ENCODE results near the gene RING1. TPM values are rescaled to one million over a fixed set of nuclear protein-coding genes. Genes with fewer than 3 reads are reported as not detected.
A peak's percentile ranks its signal among the peaks of the same experiment; 100 is the strongest.

RING1 gene
- total RNA-seq, 2 donors from 2014 or later: 7.5 to 13.9 TPM

DNA sequence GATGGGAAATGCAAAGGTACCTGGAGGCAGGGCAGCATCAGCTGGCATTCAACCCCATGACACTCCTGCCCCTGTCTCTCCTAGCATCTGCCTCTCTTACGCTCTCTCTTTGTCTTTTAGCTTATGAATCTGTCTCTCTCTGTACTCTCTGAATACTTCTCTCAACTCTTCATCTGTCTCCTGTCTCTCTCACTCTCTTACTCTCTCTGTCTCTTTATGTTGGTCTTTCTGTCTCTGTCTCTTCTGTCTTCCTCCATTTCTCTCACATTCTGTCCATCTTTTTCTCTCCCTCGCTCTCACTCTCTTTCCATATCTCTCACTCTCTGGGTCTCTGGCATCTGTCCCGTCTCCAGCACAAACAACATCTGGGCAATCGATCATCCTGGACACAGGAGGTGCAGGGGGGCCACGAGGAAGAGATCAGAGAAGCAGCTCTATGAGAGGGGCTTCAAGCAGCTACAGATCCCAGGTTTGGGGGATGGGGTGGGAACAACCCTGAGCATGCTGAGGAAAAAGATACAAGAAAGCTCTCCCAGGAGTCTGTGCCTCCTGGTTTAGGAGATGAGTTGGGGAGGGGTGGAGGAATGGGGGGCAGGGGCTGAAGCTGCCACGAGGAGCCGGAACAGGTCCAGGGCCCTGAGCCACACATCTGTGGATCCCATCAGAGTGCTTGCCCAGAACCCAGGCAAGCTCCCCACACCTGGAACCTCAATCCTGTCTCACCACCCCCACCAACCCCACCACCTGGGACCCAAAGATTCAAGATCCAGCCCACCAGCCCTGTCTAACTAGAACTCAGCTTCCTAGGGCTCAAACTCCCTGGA, 18.5 kb upstream of the RING1 start:
- Histone ChIP-seq H3K27ac (no peak overlapping the region), H3K27me3 (no peaks in the 10 kb centered on the region), H3K4me3 (no peak overlapping the region), H3K9me3 (no peaks in the 10 kb centered on the region), H3K36me3 (peaks cover 3% of the 10 kb centered on the region), H3K4me1 (peaks cover 0 to 24% of the 10 kb centered on the region in 2 donors)
- no peak for DNase-seq (ENCODE audit: low spot score)
- TF ChIP-seq, protein P1, sequence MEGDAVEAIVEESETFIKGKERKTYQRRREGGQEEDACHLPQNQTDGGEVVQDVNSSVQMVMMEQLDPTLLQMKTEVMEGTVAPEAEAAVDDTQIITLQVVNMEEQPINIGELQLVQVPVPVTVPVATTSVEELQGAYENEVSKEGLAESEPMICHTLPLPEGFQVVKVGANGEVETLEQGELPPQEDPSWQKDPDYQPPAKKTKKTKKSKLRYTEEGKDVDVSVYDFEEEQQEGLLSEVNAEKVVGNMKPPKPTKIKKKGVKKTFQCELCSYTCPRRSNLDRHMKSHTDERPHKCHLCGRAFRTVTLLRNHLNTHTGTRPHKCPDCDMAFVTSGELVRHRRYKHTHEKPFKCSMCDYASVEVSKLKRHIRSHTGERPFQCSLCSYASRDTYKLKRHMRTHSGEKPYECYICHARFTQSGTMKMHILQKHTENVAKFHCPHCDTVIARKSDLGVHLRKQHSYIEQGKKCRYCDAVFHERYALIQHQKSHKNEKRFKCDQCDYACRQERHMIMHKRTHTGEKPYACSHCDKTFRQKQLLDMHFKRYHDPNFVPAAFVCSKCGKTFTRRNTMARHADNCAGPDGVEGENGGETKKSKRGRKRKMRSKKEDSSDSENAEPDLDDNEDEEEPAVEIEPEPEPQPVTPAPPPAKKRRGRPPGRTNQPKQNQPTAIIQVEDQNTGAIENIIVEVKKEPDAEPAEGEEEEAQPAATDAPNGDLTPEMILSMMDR (IDR thresholded peaks at IDR 0.05): no peak

DNA sequence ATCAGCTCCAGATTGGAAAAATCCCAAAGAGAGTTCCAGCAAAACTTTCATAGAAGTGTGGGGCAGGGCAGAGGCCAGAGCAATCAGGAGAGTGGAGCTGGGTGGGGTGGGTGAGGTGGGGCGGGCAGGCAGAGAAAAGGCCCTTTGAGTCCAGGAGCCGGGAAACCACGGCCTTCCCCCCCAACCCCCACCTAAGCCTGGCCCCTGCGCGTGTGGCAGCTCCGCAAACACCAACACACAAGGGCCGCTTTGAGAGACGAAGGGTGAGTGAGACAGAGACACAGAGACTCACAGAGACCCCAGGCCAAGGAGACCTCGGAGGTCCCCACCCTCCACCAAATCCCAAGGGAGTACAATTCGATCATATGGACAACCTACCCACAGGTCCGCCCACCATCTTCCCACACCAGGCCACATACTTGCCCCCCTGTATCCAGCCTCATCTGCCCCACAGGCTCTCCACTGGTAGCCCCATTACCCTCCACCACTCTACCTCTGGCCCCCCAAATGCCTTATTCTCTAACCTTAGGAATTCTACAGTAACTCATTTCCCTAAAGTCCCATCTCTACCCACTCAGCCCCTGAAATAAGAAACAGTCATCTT, 17.7 kb upstream of the RING1 start:
- no peaks in the 10 kb centered on the region for H3K9me3 ChIP-seq
- H3K27me3 ChIP-seq: no peaks in the 10 kb centered on the region
- H3K27ac ChIP-seq: no peak overlapping the region
- TF ChIP-seq, protein P1 (IDR thresholded peaks at IDR 0.05): no peak
- DNase-seq (ENCODE audit: low spot score): no peak
- peaks cover 0 to 24% of the 10 kb centered on the region in 2 donors for H3K4me1 ChIP-seq
- peaks cover 11% of the 10 kb centered on the region for H3K36me3 ChIP-seq
- no peak overlapping the region for H3K4me3 ChIP-seq

DNA sequence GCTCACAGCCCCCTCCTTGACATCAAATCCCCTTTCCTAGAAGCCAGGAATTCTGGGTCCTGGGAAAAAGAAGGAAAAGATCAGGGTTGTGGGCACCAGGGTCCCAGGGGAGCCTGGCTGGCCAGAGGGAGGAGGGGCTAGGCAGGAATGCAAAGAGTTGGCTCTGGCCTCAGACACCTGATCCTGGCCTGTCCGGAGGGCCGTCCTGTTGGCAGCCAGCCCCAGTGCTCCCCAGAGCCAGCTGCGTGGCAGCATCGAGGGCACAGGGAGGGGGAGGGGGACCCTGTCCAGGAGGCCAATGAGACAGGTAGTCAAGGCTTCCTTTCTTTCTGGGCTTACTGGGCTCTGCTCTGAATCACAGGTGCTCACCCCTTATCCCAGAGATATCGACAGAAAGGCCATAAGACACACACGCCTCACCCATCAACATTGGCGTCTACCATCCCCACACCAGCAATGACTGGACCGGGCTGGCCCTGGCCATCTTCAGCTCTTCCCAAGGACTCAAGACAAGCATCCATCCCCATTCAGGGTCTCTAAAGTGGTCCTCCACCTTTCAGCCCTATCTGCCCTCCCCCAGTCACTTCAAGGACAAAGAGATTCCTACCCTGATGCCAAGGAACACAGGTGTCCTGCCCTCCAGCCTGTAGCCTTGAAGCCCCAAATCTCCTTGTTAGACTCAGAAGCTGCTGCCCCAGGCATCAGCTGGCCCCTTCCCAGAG, 16.8 kb upstream of the RING1 start:
- H3K27me3 ChIP-seq: no peaks in the 10 kb centered on the region
- H3K4me1 ChIP-seq: peaks cover 0 to 24% of the 10 kb centered on the region in 2 donors
- H3K36me3 ChIP-seq: peaks cover 20% of the 10 kb centered on the region
- H3K27ac ChIP-seq: no peak overlapping the region
- DNase-seq (ENCODE audit: low spot score): no peak
- H3K4me3 ChIP-seq: no peak overlapping the region
- TF ChIP-seq, protein P1 (IDR thresholded peaks at IDR 0.05): no peak
- no peaks in the 10 kb centered on the region for H3K9me3 ChIP-seq

DNA sequence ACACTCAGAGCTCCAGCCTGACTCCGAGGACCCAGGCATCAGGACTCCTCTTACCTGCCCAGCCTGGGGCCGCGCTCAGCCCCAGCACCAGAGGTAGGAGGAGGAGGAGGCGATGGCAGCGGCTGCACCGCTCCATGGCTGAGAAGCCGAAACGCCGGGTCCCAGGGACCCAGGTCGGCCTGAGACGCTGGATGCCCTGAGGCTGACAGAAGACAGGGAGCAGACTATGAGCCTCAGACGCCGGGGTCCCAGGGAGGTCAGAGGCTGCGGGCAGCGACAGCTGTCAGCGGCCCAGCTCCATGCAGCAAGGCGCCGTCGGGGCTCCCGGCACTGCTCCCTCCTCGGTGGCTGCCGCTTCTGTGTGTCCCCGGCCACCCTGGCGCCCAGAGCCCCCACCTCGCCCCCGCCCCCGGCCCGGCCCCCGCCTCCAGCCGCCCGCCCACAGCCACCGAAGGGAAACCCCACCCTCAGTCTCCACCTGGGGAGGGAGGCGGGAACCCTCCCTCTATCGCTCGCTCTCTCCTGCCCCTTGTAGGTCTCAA, 16.1 kb upstream of the RING1 start, which contains the start of gene COL11A2:
TSS of gene COL11A2 (minus strand) at position 363 of the 542 bp plus-strand sequence. CDS start at position 136, 227 bp downstream.
- H3K4me1 ChIP-seq: peaks cover 0 to 26% of the 10 kb centered on the region in 2 donors
- TF ChIP-seq, protein P1 (IDR thresholded peaks at IDR 0.05): no peak
- H3K4me3 ChIP-seq: peak within 1 kb of the TSS; percentile 18 to 49
- H3K27me3 ChIP-seq: no peaks in the 10 kb centered on the region
- H3K27ac ChIP-seq: peak within 1 kb of the TSS; percentile 25 to 31
- DNase-seq (ENCODE audit: low spot score): no peak
- peaks cover 26% of the 10 kb centered on the region for H3K36me3 ChIP-seq
- H3K9me3 ChIP-seq: no peaks in the 10 kb centered on the region

DNA sequence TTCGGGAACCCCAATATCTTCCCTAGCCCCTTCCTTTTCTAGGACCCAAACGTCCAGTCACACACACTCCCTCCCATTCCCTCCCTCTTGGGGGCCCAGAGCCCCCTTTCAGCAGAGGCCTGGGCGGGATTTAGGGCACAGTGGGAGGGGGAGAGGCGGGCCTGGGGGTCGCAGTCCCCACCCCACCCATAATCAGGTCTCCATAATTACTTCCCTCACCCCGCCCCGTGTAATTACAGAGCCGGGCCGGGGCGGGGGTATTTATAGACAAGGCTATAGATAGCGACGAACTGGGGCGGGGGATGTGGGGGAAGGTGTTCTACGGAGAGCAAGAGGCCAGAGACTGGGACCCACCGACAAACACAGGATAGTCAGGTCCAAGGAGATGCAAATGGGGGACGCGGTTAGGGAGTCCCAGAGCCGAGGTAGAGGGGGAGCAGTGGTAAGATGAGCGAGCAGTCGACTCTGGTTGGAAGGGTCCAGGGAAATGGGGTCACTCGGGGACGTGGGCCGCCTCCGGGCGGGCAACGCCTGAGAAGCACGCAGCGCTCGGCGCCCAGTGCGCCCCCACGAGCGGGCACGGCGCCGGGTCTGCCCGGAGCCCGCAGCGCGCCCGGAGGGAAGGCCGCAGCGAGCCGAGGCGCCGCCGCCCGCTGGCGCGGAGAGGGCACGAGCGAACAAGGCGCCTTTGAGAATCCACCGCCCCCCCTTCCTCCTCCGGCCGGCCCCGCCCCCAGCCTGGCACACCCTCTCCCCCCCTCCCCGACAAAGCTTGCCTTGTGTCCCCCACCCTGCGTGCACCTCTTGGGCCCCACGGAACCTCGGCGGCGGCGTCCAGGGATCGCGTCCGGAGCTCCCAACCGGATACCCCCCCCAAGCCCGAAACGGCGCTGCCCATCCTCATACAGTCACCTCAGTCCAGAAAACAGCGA, 15.4 kb upstream of the RING1 start:
- TF ChIP-seq, protein P1 (IDR thresholded peaks at IDR 0.05): no peak
- H3K27ac ChIP-seq: peak overlapping the region; percentile 25 to 31

More for the DNA sequence above, 15.4 kb upstream of the RING1 start:
- Histone ChIP-seq H3K9me3 (no peaks in the 10 kb centered on the region), H3K4me3 (peak overlapping the region; percentile 18 to 49), H3K27me3 (no peaks in the 10 kb centered on the region), H3K4me1 (peaks cover 0 to 34% of the 10 kb centered on the region in 2 donors), H3K36me3 (peaks cover 29% of the 10 kb centered on the region)
- no peak for DNase-seq (ENCODE audit: low spot score)
